Stimulated activated CD8-positive, alpha-beta memory T cell treated with anti-CD3 and anti-CD28 coated beads, Interleukin-12 subunit alpha, Interleukin-12 subunit beta, amount 100 ng/mL, for 24 hours (primary cell): ENCODE results near the gene SDHA.
"Not testable (repeated sequence)": the region's sequence is repeated elsewhere in the genome, so short reads cannot be mapped to it uniquely, and the experiment has no call there.

Experiments used
- DNase-seq: peaks from one replicate; pipeline ENCODE4 v3.0.0-alpha.2; 2020; ENCODE audit errors: extremely low read depth

SDHA gene

GRCh38 chr5:186091-187041, 31.8 kb upstream of the SDHA start:
- DNase-seq, result no peak

GRCh38 chr5:187042-187431, 31.1 kb upstream of the SDHA start:
- no peak for DNase-seq

- no peak for DNase-seq
Measured at GRCh38 chr5:187617-188451, 30.3 kb upstream of the SDHA start.

- DNase-seq, result peak; percentile 66
Measured at GRCh38 chr5:188488-189481, 29.3 kb upstream of the SDHA start.

- DNase-seq, result no peak
Measured at GRCh38 chr5:189486-189885, 28.6 kb upstream of the SDHA start.

- DNase-seq, result no peak
Measured at GRCh38 chr5:189976-190365, 28.1 kb upstream of the SDHA start.

GRCh38 chr5:190366-191035, 27.6 kb upstream of the SDHA start:
- no peak for DNase-seq

GRCh38 chr5:191036-191948, 26.8 kb upstream of the SDHA start, which contains the start of gene LRRC14B:
Gene LRRC14B (plus strand): TSS chr5:191495. CDS start chr5:191539, 44 bp downstream.
- DNase-seq, result no peak

- DNase-seq, result no peak
Measured at GRCh38 chr5:191949-192690, 26.0 kb upstream of the SDHA start.

GRCh38 chr5:192691-192969, 25.5 kb upstream of the SDHA start:
- no peak for DNase-seq

- no peak for DNase-seq
Measured at GRCh38 chr5:192970-193831, 24.9 kb upstream of the SDHA start.

- DNase-seq, result no peak
Measured at GRCh38 chr5:194102-194501, 24.0 kb upstream of the SDHA start.

- DNase-seq, result no peak
Measured at GRCh38 chr5:194603-195209, 23.4 kb upstream of the SDHA start.

- DNase-seq, result no peak
Measured at GRCh38 chr5:195401-196160, 22.5 kb upstream of the SDHA start.

- no peak for DNase-seq
Measured at GRCh38 chr5:196350-196749, 21.8 kb upstream of the SDHA start.

- not testable (repeated sequence) for DNase-seq
Measured at GRCh38 chr5:197031-197430, 21.1 kb upstream of the SDHA start.

- DNase-seq, result no peak
Measured at GRCh38 chr5:197892-198489, 20.1 kb upstream of the SDHA start.
